Stomach (tissue), 4 donors: ENCODE data around the gene ADAMTSL4.

Experiments used
- CTCF ChIP-seq, 7 experiments: fragments of 450-650 bp in 4 of 7; fragments of 200-600 bp in 3 of 7; sonication (generic) in 3 of 7; IDR thresholded peaks; one replicate each; pipeline ENCODE4 v1.5.1; 2016 to 2019; ENCODE audit warnings: antibody characterized with exemption in 7 of 7, control low read depth in 2 of 7, mild to moderate bottlenecking in 1 of 7
- EP300 ChIP-seq: sonication (generic); formaldehyde crosslinking; IDR thresholded peaks from one replicate; pipeline ENCODE4 v1.6.1; 2017; ENCODE audit warnings: antibody characterized with exemption
- POLR2A ChIP-seq, 4 donors: fragments of 450-650 bp; IDR thresholded peaks; one replicate each; pipeline ENCODE4 v1.6.1; 2016; ENCODE audit warnings: antibody characterized with exemption in 4 of 4, control low read depth in 2 of 4, mild to moderate bottlenecking in 1 of 4, moderate library complexity in 1 of 4
- POLR2AphosphoS5 ChIP-seq, 3 donors: sonication (generic); formaldehyde crosslinking; IDR thresholded peaks; one replicate each; pipeline ENCODE4 v1.6.1; 2016; ENCODE audit warnings: antibody characterized with exemption in 3 of 3

GRCh38 chr1:150577557-150578271, 28.5 kb downstream of the ADAMTSL4 start:
- TF ChIP-seq CTCF (IDR thresholded peaks at IDR 0.05) (no peak), POLR2A (IDR thresholded peaks at IDR 0.05) (no peak), POLR2AphosphoS5 (IDR thresholded peaks at IDR 0.05) (peak; percentile 23 to 54 (median 49)), EP300 (no peak)
